Measurements from ENCODE around the gene ENDOG. TPM values are rescaled to one million over a fixed set of nuclear protein-coding genes. Genes with fewer than 3 reads are reported as not detected.
"Not testable (repeated sequence)": the region's sequence is repeated elsewhere in the genome, so short reads cannot be mapped to it uniquely, and the experiment has no call there.

Gene ENDOG
- total RNA-seq, 1 donor from 2014 or later, result 38.0 TPM

- no peak for DNase-seq (ENCODE audit: extremely low read depth, low read depth, low spot score)
Measured at GRCh38 chr9:128828267-128828666, 10.0 kb downstream of the ENDOG start.

- DNase-seq (ENCODE audit: extremely low read depth, low read depth, low spot score), result no peak
Measured at GRCh38 chr9:128828719-128829452, 10.6 kb downstream of the ENDOG start.

DNA sequence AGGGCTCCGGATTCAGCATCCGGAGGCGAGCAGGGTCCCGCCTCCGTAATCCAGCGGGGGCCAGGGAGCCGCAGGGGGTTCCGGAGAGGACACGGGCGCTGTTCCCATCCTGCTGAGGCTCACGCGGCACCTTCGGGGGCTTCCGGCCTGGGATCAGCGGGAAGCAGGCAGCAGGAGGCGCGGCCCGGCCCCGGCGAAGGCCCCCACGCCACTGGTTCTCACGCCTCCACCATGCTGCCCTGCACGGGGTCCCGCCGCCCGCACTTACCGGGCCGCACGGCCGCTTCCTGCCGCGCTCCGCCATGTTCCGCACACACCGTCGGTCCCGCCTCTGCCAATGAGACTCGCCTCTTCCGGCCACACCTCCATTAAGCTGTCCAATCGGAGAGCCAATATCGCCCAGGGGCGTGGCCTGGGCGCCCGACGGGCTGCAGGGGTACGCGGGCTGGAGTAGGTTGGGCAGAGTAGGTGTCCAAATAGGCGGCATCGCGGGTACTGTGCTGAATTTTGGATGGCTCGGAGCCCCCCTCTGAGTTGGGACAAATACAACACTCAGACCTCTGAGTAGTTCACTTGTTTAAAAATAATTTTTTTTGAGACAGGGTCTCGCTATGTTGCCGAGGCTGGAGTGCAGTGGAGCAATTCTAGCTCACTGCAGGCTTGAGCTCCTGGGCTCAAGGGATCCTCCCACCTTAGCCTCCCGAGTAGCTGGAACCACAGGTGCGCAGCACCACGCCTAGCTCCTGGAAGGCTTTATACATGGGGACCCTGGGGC, 11.4 kb downstream of the ENDOG start, which contains the start of gene SPOUT1:
Gene SPOUT1, minus strand, starts transcription at position 318 of the 775 bp plus-strand sequence. Its CDS starts 14 bp downstream, at position 304.
- DNase-seq (ENCODE audit: extremely low read depth, low read depth, low spot score), result peak; percentile 31

DNA sequence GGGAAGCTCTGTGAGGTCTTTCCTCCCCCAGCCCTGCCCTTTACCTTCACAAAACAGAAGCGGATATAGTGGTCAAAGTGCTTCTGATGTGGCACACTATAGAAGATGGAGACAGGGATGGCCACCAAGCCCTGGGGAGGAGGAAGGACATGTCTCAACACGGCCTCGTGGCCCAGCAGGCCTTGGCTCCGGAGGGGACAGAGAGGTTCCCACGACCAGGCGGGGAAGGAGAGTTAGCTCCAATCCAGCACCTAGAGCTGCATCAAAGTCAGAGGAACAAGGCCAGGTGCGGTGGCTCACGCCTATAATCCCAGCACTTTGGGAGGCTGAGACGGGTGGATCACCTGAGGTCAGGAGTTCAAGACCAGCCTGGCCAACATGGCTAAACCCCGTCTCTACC, 15.4 kb downstream of the ENDOG start:
- no peak for DNase-seq (ENCODE audit: extremely low read depth, low read depth, low spot score)

DNA sequence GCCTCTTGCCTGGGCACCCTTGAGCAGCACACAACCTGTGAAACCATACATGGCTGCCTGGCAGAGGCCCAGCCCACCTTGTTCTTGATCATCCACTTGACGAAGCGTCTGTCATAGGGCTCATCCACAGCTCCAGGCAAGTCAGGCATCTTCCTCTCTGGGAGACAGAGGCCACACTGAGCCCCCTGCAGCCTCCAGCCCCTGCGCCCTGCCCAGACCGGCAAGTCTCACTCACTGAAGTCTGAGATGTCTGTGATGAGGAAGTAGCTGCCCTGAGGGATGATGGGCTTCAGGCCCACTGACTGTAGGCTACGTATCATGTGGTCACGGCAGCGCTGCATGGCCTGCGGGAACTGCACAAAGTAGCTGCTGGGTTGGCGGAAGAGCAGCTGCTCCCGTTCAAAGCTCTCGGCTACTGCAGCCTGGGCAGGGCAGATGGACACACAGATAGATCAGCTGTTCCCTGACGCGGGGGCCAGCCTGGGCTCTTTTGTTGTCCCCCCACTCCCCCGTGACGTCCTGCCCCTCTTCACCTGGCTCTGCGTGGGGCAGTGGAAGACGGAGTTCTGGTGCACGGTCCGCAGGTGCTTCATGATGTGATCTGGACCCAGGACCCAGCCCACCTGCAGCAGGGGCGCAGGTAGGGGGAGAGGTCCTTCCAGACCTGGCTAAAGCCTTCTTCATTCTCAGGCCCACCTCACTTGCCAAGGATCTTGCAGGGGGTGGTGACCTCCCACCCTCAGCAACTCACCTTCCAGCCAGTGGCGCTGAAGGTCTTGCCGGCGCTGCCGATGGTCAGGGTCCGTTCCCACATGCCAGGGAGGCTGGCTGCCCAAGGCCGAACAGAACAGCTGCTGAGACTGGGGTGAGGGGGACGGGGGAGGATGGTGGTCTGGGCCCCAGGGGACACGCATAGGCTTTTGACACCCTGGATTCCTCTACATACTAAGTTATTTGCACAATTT, 17.2 kb downstream of the ENDOG start:
- no peak for DNase-seq (ENCODE audit: extremely low read depth, low read depth, low spot score)

GRCh38 chr9:128836509-128837145, 18.3 kb downstream of the ENDOG start:
- DNase-seq (ENCODE audit: extremely low read depth, low read depth, low spot score), result no peak

- no peak for DNase-seq (ENCODE audit: extremely low read depth, low read depth, low spot score)
Measured at GRCh38 chr9:128838338-128838737, 20.0 kb downstream of the ENDOG start.

- no peak for DNase-seq (ENCODE audit: extremely low read depth, low read depth, low spot score)
Measured at GRCh38 chr9:128840524-128840923, 22.2 kb downstream of the ENDOG start.

GRCh38 chr9:128841694-128842492, 23.6 kb downstream of the ENDOG start:
- DNase-seq (ENCODE audit: extremely low read depth, low read depth, low spot score), result no peak

GRCh38 chr9:128843171-128843570, 24.9 kb downstream of the ENDOG start:
- not testable (repeated sequence) for DNase-seq (ENCODE audit: extremely low read depth, low read depth, low spot score)

- no peak for DNase-seq (ENCODE audit: extremely low read depth, low read depth, low spot score)
Measured at GRCh38 chr9:128845186-128845931, 27.1 kb downstream of the ENDOG start.

- no peak for DNase-seq (ENCODE audit: extremely low read depth, low read depth, low spot score)
Measured at GRCh38 chr9:128846680-128847030, 28.4 kb downstream of the ENDOG start.

GRCh38 chr9:128847803-128848202, 29.5 kb downstream of the ENDOG start:
- DNase-seq (ENCODE audit: extremely low read depth, low read depth, low spot score), result no peak

DNA sequence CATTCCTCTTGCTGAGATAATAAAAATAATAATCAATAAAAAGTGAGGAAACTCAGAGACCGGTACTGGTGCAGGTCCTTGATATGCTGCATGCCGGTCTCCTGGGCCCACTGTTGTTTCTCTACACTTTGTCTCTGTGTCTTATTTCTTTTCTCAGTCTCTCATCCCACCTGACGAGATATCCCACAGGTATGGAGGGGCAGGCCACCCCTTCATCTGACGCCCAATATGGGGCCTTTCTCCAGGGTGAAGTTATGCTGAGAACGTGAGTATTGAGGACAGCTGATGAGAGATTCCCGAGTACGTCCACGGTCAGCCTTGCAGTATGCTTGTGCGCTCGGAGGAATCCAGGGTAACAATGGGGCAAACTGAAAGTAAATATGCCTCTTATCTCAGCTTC, 32.7 kb downstream of the ENDOG start:
- not testable (repeated sequence) for DNase-seq (ENCODE audit: extremely low read depth, low read depth, low spot score)

DNA sequence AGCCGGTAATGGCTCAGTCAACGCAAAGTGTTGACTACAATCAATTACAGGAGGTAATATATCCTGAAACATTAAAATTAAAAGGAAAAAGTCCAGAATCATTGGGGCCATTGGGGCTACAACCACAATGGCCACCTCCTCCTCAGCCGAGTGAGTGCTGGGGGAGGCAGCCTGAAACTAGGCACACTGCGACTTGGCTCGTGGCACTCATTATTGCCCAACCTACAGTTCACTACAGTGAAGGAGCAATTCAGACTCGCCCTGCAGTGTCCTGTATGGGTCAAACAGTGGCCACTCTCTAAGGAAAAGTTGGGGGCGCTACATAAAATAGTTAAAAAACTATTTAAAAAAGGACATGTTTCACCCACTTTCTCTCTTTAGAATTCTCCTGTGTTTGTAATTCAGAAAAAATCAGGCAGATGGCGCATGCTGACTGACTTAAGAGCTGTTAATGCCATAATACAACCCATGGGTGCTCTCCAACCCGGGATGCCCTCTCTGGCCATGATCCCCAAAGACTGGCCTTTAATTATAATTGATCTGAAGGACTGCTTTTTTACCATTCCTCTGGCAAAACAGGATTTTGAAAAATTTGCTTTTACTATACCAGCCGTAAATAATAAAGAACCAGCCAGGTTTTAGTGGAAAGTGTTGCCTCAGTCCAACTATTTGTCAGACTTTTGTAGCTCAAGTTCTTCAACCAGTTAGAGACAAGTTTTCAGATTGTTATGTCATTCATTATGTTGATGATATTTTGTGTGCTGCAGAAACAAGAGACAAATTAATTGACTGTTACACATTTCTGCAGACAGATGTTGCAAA, 33.7 kb downstream of the ENDOG start:
- DNase-seq (ENCODE audit: extremely low read depth, low read depth, low spot score), result not testable (repeated sequence)

DNA sequence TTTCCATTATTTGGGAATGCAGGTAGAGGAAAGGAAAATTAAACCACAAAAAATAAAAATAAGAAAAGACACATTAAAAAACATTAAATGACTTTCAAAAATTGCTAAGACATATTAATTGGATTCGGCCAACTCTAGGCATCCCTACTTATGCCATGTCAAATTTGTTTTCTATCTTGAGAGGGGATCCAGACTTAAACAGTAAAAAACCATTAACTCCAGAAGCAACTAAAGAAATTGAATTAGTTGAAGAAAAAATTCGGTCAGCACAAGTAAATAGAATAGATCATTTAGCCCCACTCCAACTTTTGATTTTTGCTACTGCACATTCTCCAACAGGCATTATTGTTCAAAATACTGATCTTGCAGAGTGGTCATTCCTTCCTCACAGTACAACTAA, 34.3 kb downstream of the ENDOG start:
- not testable (repeated sequence) for DNase-seq (ENCODE audit: extremely low read depth, low read depth, low spot score)

DNA sequence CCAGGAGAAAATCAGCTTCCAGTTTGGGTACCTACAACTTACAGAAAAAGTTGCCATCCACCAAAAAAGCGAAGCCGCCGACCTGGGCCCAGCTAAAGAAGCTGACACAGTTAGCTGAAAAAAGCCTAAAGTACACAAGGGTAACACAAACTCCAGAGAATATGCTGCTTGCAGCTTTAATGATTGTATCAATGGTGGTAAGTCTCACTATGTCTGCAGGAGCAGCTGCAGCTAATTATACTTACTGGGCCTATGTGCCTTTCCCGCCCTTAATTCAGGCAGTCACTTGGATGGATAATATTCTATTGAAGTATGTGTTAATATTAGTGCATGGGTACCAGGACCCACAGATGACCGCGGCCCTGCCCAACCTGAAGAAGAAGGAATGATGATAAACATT, 36.2 kb downstream of the ENDOG start:
- DNase-seq (ENCODE audit: extremely low read depth, low read depth, low spot score), result not testable (repeated sequence)

DNA sequence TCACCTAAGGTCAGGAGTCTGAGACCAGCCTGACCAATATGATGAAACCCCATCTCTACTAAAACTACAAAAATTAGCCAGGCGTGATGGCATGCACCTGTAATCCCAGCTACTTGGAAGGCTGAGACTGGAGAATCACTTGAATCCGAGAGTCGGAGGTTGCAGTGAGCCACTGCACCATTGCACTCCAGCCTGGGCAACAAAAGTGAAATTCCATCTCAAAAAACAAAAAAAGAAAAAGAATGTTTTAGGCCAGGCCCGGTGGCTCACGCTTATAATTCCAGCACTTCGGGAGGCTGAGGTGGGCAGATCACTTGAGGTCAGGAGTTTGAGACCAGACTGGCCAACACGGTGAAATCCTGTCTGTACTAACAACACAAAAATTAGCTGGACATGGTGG, 40.2 kb downstream of the ENDOG start:
- not testable (repeated sequence) for DNase-seq (ENCODE audit: extremely low read depth, low read depth, low spot score)

All from glomerular endothelial cell (primary cell).